CD4-positive, alpha-beta T cell treated with Interleukin-12 subunit alpha and Interleukin-12 subunit beta, for 1 hour (primary cell): ENCODE measurements around the gene GKAP1.
A peak's percentile ranks its signal among the peaks of the same experiment; 100 is the strongest.
"Not testable (repeated sequence)": the region's sequence is repeated elsewhere in the genome, so short reads cannot be mapped to it uniquely, and the experiment has no call there.

ENCODE experiments used
- DNase-seq: peaks from one replicate; pipeline ENCODE4 v3.0.0-alpha.2; 2020

Gene GKAP1

GRCh38 chr9:83728591-83729368 is 88.8 kb downstream of the GKAP1 start:
- DNase-seq: not testable (repeated sequence)

GRCh38 chr9:83724436-83724835 is 93.1 kb downstream of the GKAP1 start:
- no peak for DNase-seq

GRCh38 chr9:83722726-83723495 is 94.7 kb downstream of the GKAP1 start:
- no peak for DNase-seq

- no peak for DNase-seq
Observed at GRCh38 chr9:83721509-83721908, 96.1 kb downstream of the GKAP1 start.

- DNase-seq: no peak
Observed at GRCh38 chr9:83715794-83716193, 101.8 kb downstream of the GKAP1 start.

GRCh38 chr9:83715221-83715620 is 102.3 kb downstream of the GKAP1 start:
- DNase-seq: no peak

GRCh38 chr9:83714329-83714728 is 103.2 kb downstream of the GKAP1 start:
- DNase-seq: peak; percentile 16

GRCh38 chr9:83708515-83709158 is 108.9 kb downstream of the GKAP1 start:
- DNase-seq: peak; percentile 71

- DNase-seq: peak; percentile 92
Observed at GRCh38 chr9:83707768-83708514, 109.6 kb downstream of the GKAP1 start, which contains the start of gene UBQLN1. UBQLN1 (minus strand) TSS chr9:83707958; CDS start chr9:83707679, 279 bp downstream.

- DNase-seq: no peak
Observed at GRCh38 chr9:83707518-83707767, 110.1 kb downstream of the GKAP1 start.

- DNase-seq: peak; percentile 72
Observed at GRCh38 chr9:83706676-83707517, 110.7 kb downstream of the GKAP1 start.

GRCh38 chr9:83705219-83705651 is 112.3 kb downstream of the GKAP1 start:
- DNase-seq: peak; percentile 33

- DNase-seq: no peak
Observed at GRCh38 chr9:83701769-83702168, 115.8 kb downstream of the GKAP1 start.

GRCh38 chr9:83701286-83701685 is 116.3 kb downstream of the GKAP1 start:
- DNase-seq: no peak

- DNase-seq: no peak
Observed at GRCh38 chr9:83699615-83700014, 118.0 kb downstream of the GKAP1 start.

GRCh38 chr9:83698976-83699585 is 118.5 kb downstream of the GKAP1 start:
- no peak for DNase-seq

- DNase-seq: no peak
Observed at GRCh38 chr9:83691492-83691891, 126.1 kb downstream of the GKAP1 start.
